Measurements from ENCODE around the gene MAGI2. TPM values are rescaled to one million over a fixed set of nuclear protein-coding genes. Genes with fewer than 3 reads are reported as not detected.

Gene MAGI2
- total RNA-seq, 1 donor from 2014 or later = 4.0 TPM

DNA sequence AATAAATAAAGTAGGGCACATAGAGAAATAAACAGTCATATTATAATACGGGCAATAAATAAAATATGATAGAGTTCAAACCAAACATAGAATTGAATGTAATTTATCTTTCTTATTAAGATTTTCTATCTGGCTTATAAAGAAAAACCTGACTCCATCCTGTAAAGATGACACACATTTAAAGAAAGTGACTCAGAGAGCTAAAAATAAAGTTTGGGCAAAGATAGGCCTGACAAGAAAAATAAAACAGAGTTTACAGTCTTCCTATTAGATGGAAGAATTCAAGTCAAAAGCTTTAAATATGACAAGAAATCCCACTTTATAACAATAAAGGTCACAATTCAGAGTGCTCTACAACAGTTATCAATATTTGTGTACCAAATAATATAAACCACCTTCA lies 1074.3 kb downstream of the MAGI2 start:
- H3K27me3 ChIP-seq = no peaks in the 10 kb centered on the region
- TF ChIP-seq, protein P1, sequence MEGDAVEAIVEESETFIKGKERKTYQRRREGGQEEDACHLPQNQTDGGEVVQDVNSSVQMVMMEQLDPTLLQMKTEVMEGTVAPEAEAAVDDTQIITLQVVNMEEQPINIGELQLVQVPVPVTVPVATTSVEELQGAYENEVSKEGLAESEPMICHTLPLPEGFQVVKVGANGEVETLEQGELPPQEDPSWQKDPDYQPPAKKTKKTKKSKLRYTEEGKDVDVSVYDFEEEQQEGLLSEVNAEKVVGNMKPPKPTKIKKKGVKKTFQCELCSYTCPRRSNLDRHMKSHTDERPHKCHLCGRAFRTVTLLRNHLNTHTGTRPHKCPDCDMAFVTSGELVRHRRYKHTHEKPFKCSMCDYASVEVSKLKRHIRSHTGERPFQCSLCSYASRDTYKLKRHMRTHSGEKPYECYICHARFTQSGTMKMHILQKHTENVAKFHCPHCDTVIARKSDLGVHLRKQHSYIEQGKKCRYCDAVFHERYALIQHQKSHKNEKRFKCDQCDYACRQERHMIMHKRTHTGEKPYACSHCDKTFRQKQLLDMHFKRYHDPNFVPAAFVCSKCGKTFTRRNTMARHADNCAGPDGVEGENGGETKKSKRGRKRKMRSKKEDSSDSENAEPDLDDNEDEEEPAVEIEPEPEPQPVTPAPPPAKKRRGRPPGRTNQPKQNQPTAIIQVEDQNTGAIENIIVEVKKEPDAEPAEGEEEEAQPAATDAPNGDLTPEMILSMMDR (IDR thresholded peaks at IDR 0.05) = no peak
- intact Hi-C loops (cut with DNase I) = no loop called here
- no peak overlapping the region for H3K4me3 ChIP-seq
- H3K36me3 ChIP-seq = no peaks in the 10 kb centered on the region
- DNase-seq (ENCODE audit: low spot score in 2 of 2) = no peak
- H3K9me3 ChIP-seq = no peaks in the 10 kb centered on the region
- H3K4me1 ChIP-seq = peaks cover 0 to 4% of the 10 kb centered on the region in 2 donors
- no peak overlapping the region for H3K27ac ChIP-seq

GRCh38 chr7:78377532-78377931 lies 1075.9 kb downstream of the MAGI2 start:
- H3K36me3 ChIP-seq = no peaks in the 10 kb centered on the region
- no peak overlapping the region for H3K27ac ChIP-seq
- no peak for DNase-seq (ENCODE audit: low spot score in 2 of 2)
- H3K4me1 ChIP-seq = peaks cover 0 to 4% of the 10 kb centered on the region in 2 donors
- H3K4me3 ChIP-seq = no peak overlapping the region
- TF ChIP-seq, protein P1 (IDR thresholded peaks at IDR 0.05) = no peak
- intact Hi-C loops (cut with DNase I) = no loop called here
- no peaks in the 10 kb centered on the region for H3K9me3 ChIP-seq
- no peaks in the 10 kb centered on the region for H3K27me3 ChIP-seq

- Histone ChIP-seq H3K9me3 (no peaks in the 10 kb centered on the region), H3K36me3 (no peaks in the 10 kb centered on the region), H3K27ac (no peak overlapping the region), H3K27me3 (no peaks in the 10 kb centered on the region), H3K4me3 (no peak overlapping the region), H3K4me1 (no peaks in the 10 kb centered on the region)
- TF ChIP-seq, protein P1 (IDR thresholded peaks at IDR 0.05) = no peak
- intact Hi-C loops (cut with DNase I) = no loop called here
- DNase-seq (ENCODE audit: low spot score in 2 of 2) = no peak
These were observed 1082.5 kb downstream of the MAGI2 start for GRCh38 chr7:78370936-78371335.

GRCh38 chr7:78368771-78369170 lies 1084.7 kb downstream of the MAGI2 start:
- intact Hi-C loops (cut with DNase I) = no loop called here
- TF ChIP-seq, protein P1 (IDR thresholded peaks at IDR 0.05) = no peak
- Histone ChIP-seq H3K27ac (no peak overlapping the region), H3K4me3 (no peak overlapping the region), H3K36me3 (no peaks in the 10 kb centered on the region), H3K4me1 (no peaks in the 10 kb centered on the region), H3K9me3 (no peaks in the 10 kb centered on the region), H3K27me3 (no peaks in the 10 kb centered on the region)
- no peak for DNase-seq (ENCODE audit: low spot score in 2 of 2)

- TF ChIP-seq, protein P1 (IDR thresholded peaks at IDR 0.05) = no peak
- no peaks in the 10 kb centered on the region for H3K36me3 ChIP-seq
- intact Hi-C loops (cut with DNase I) = no loop called here
- no peak for DNase-seq (ENCODE audit: low spot score in 2 of 2)
- no peaks in the 10 kb centered on the region for H3K27me3 ChIP-seq
- no peaks in the 10 kb centered on the region for H3K4me1 ChIP-seq
- H3K9me3 ChIP-seq = no peaks in the 10 kb centered on the region
- no peak overlapping the region for H3K4me3 ChIP-seq
- H3K27ac ChIP-seq = no peak overlapping the region
These were observed 1086.1 kb downstream of the MAGI2 start for GRCh38 chr7:78367280-78367773.

DNA sequence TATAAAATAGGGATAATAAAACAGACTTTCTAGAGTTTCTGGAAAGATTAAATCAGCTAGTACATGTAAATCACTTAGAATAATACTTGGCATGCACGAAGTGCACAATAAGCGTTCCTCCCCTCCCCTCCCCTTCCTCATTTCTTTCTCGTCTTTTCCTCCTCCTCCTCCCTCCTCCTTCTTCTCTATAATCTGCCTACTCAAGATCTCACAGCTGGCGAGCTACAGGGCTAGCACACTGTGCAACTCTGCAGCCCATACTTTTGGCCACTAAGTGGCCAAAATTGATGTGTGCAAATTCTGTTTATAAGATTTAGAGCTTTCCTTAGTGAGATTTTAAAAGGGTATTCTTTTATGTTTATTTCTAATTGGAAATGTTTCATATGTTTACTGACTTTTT lies 1089.6 kb downstream of the MAGI2 start:
- TF ChIP-seq, protein P1 (IDR thresholded peaks at IDR 0.05) = no peak
- Histone ChIP-seq H3K36me3 (no peaks in the 10 kb centered on the region), H3K27ac (no peak overlapping the region), H3K9me3 (no peaks in the 10 kb centered on the region), H3K4me3 (no peak overlapping the region), H3K27me3 (no peaks in the 10 kb centered on the region), H3K4me1 (no peaks in the 10 kb centered on the region)
- no peak for DNase-seq (ENCODE audit: low spot score in 2 of 2)
- intact Hi-C loops (cut with DNase I) = no loop called here

All from ascending aorta (tissue), 2 donors.